AG04449 (cell line): Measurements from ENCODE around the gene VANGL1.

ENCODE experiments used
- CTCF ChIA-PET: fragments of 350-600 bp; formaldehyde crosslinking; extraction: SDS; loops from one replicate; lab custom pipeline; 2021; ENCODE audit warnings: antibody characterized with exemption; lab: Yijun Ruan, JAX
- POLR2A ChIA-PET: fragments of 400-600, 350-600 bp; formaldehyde crosslinking; extraction: SDS; loops from one replicate; lab custom pipeline; 2020; ENCODE audit warnings: antibody characterized with exemption, inconsistent platforms; lab: Yijun Ruan, JAX
- DNase-seq: peaks from one replicate; pipeline ENCODE4 v3.0.0-alpha.2; 2010; ENCODE audit warnings: low read depth, low spot score
- H3K4me3 ChIP-seq: 2 replicates; pipeline ENCODE4 v1.5.1; 2011; ENCODE audit warnings: low read depth, mild to moderate bottlenecking, control low read depth, low read length
- CTCF ChIP-seq: IDR thresholded peaks from one replicate; pipeline ENCODE4 v1.5.1; 2011; ENCODE audit warnings: mild to moderate bottlenecking, moderate library complexity, low read length, control low read depth, inconsistent platforms; ENCODE audit not compliant: insufficient read depth; ENCODE audit errors: missing control alignments

Gene VANGL1

GRCh38 chr1:115642168-115643072 lies 650 bp downstream of the VANGL1 start:
- DNase-seq = no peak
- ChIA-PET POLR2A (interaction anchor here (0.6 to 1.4 kb wide), 3 partner anchors 27 to 61 kb away, joined by 3 to 6 read pairs (median 3); no protein-coding TSS in a partner anchor), CTCF (interaction anchor here (0.7 to 2.5 kb wide), 7 partner anchors 9 to 529 kb away, joined by 3 to 17 read pairs (median 4); no protein-coding TSS in a partner anchor)
- H3K4me3 ChIP-seq = peak overlapping the region; percentile 79
- TF ChIP-seq CTCF = no peak

GRCh38 chr1:115643225-115643624 lies 1.5 kb downstream of the VANGL1 start:
- ChIA-PET POLR2A (interaction anchor here (1.2 kb wide), 1 partner anchor 28 kb away, joined by 3 read pairs; no protein-coding TSS in a partner anchor), CTCF (interaction anchor here (0.8 to 2.5 kb wide), 6 partner anchors 8 to 530 kb away, joined by 3 to 17 read pairs (median 4); no protein-coding TSS in a partner anchor)
- DNase-seq = no peak
- TF ChIP-seq CTCF = no peak
- peak overlapping the region; percentile 79 for H3K4me3 ChIP-seq

- ChIA-PET CTCF (interaction anchor here (0.7 to 2.5 kb wide), 4 partner anchors 10 to 530 kb away, joined by 3 to 17 read pairs (median 4); no protein-coding TSS in a partner anchor), POLR2A (interaction anchor here (1.2 kb wide), 1 partner anchor 27 kb away, joined by 3 read pairs; no protein-coding TSS in a partner anchor)
- H3K4me3 ChIP-seq = no peak overlapping the region
- no peak for TF ChIP-seq CTCF
- no peak for DNase-seq
Measured at GRCh38 chr1:115643666-115644065, 1.9 kb downstream of the VANGL1 start.

- TF ChIP-seq CTCF = no peak
- CTCF ChIA-PET = interaction anchor here (0.7 to 2.5 kb wide), 3 partner anchors 9 to 63 kb away, joined by 3 to 17 read pairs (median 6); no protein-coding TSS in a partner anchor
- no peak for DNase-seq
Measured at GRCh38 chr1:115644109-115644508, 2.3 kb downstream of the VANGL1 start.

GRCh38 chr1:115647047-115647446 lies 5.3 kb downstream of the VANGL1 start:
- TF ChIP-seq CTCF = no peak
- ChIA-PET CTCF (interaction anchor here (1.0 to 1.4 kb wide), 3 partner anchors 16 to 60 kb away, joined by 3 read pairs; no protein-coding TSS in a partner anchor), POLR2A (no interaction called here)
- no peak for DNase-seq
- no peak overlapping the region for H3K4me3 ChIP-seq

More at GRCh38 chr1:115644109-115644508, 2.3 kb downstream of the VANGL1 start:
- no peak overlapping the region for H3K4me3 ChIP-seq
- POLR2A ChIA-PET = no interaction called here

- DNase-seq = no peak
- ChIA-PET POLR2A (no interaction called here), CTCF (interaction anchor here (1.4 kb wide), 1 partner anchor 59 kb away, joined by 3 read pairs; no protein-coding TSS in a partner anchor)
- no peak for TF ChIP-seq CTCF
- no peak overlapping the region for H3K4me3 ChIP-seq
Measured at GRCh38 chr1:115647507-115647906, 5.7 kb downstream of the VANGL1 start.
